Adrenal gland (tissue), 12 donors: ENCODE data around the gene CLSTN1. TPM values are rescaled to one million over a fixed set of nuclear protein-coding genes. Genes with fewer than 3 reads are reported as not detected.

ENCODE experiments used
- DNase-seq, 7 donors: peaks; one replicate each; pipeline ENCODE4 v3.0.0-alpha.2; 2019 to 2020
- H3K27ac ChIP-seq, 5 donors: fragments of 200-600 bp; sonication (generic) in 4 of 5; 1 replicate in 3 of 5; 2 replicates in 2 of 5; pipeline versions ENCODE4 v1.5.1 to v1.8.0; 2016 to 2020; ENCODE audit warnings: mild to moderate bottlenecking in 1 of 5
- H3K27me3 ChIP-seq: fragments of 200-600 bp; 2 replicates; pipeline ENCODE4 v1.8.0; 2021
- H3K36me3 ChIP-seq, 2 donors: fragments of 200-600 bp; replicated peaks in 1 of 2; 1 replicate in 1 of 2; 2 replicates in 1 of 2; pipeline versions ENCODE4 v1.5.1 to v1.8.0; 2018 to 2022
- H3K4me1 ChIP-seq, 2 donors: fragments of 200-600 bp; replicated peaks in 1 of 2; 1 replicate in 1 of 2; 2 replicates in 1 of 2; pipeline versions ENCODE4 v1.5.1 to v1.8.0; 2018 to 2021
- H3K4me3 ChIP-seq, 4 donors: fragments of 200-600 bp; sonication (generic) in 3 of 4; one replicate each; pipeline ENCODE4 v1.5.1; 2016 to 2018
- H3K9me3 ChIP-seq, 3 donors: fragments of 200-600 bp; sonication (generic) in 1 of 3; replicated peaks in 1 of 3; 1 replicate in 2 of 3; 2 replicates in 1 of 3; pipeline versions ENCODE4 v1.5.1 to v1.8.0; 2016 to 2021
- POLR2A ChIP-seq, 2 donors: fragments of 450-650 bp; IDR thresholded peaks; one replicate each; pipeline ENCODE4 v1.6.1; 2017; ENCODE audit warnings: antibody characterized with exemption in 2 of 2, mild to moderate bottlenecking in 2 of 2, moderate library complexity in 1 of 2
- WGBS, 4 donors: extraction: QIAGEN DNeasy Blood & Tissue Kit in 2 of 4; methylation state at CpG; one replicate each; pipeline versions ENCODE4 v1.1.5 to v1.1.7; 2013 to 2017; 5-methylcytosine and 5-hydroxymethylcytosine counted together
- intact Hi-C, 2 donors: fragments of 100-400 bp; cut with DNase I; formaldehyde crosslinking; loops; one replicate each; pipeline versions ENCODE4 v1.14.1 to v1.15.0; 2022 to 2023
- polyA plus RNA-seq, 3 donors: library from polyadenylated mRNA; stranded (reverse); fragments of 200-250 nt in 2 of 3; fragments of 350-450 nt in 1 of 3; fragmentation: Illumina TruSeq in 1 of 3; extraction: RNeasy Lipid Tissue Mini Kit (QIAGEN cat#74804) in 1 of 3; gene quantifications; one replicate each; pipeline ENCODE4 v1.2.3, GENCODE V29; 2013 to 2014
- total RNA-seq, 9 donors: library from RNA; depleted of rRNA in 4 of 9; stranded (reverse); fragments of >200 nt in 4 of 9; fragments of 120-200 nt in 1 of 9; fragmentation: NEBNext Ultra II Directional in 1 of 9; extraction: Animal tissue kit (Norgen Biotek cat#: 25700) in 1 of 9; gene quantifications; one replicate each; pipeline versions ENCODE4 v1.1.0 to v1.2.4, GENCODE V29; 2013 to 2023
- TF ChIP-seq, protein P1 (sequence below), 6 experiments: fragments of 450-650 bp in 4 of 6; fragments of 200-600 bp in 2 of 6; sonication (generic) in 1 of 6; IDR thresholded peaks; 1 replicate in 5 of 6; 2 replicates in 1 of 6; pipeline versions ENCODE4 v1.5.1 to v1.8.0; 2016 to 2021; ENCODE audit warnings: antibody characterized with exemption in 6 of 6, mild to moderate bottlenecking in 2 of 6, moderate library complexity in 1 of 6
- donor health status: healthy with polysubstance abuse.
- donor health status: Bipolar disorder and iron deficiency.
- donor health status: DM: yes; HTN: yes; CAD: no.
- donor health status: DM: no; HTN: no; CAD: no.
- donor health status: DM: no; HTN: no; CAD: no.
- donor health status: DM: yes; HTN: yes; CAD: no.

Gene CLSTN1
- total and polyA plus RNA-seq, 12 donors: 48.8 to 106 (median 77.9) TPM

DNA sequence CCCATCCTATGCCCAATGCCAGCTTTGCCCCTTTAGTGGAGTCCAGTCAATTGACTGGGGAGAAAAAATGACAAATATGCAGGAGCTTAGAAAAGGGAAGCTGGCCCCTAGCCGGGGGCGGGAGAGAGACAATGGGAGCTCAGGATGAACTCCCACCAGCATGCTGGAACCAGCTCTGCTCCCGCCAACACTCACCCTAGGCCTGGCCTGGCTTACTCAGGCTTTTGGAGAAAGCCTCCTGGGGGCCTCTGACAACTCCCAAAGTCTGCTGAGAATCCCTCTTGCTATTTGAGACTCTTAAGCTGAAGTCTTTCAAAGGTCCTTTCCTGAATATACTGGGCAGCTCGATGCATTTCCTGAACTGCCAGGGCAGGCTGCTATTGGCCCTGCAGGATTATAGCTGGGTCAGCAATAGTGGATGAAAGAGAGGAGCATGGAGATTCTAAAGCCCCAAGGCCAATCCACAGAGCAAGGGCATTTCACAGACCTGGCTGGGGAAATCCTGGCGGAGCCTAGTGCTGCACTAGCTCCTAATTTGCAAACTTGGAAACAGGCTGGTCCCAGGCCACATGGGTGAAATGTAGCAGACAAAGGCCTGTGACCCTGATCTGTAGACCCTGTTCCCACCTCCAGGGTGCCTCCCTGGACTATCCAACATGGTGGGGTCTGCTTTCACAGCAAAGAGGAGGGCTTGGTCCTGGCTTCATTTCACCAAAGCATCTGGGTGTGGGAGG lies 35.7 kb upstream of the CLSTN1 start:
- H3K27ac ChIP-seq: peak overlapping the region in 1 of 5 donors; percentile 40
- no peaks in the 10 kb centered on the region for H3K27me3 ChIP-seq
- no peak overlapping the region for H3K4me3 ChIP-seq
- H3K4me1 ChIP-seq: peaks cover 0 to 11% of the 10 kb centered on the region in 2 donors
- DNase-seq: peak in 2 of 7 donors; percentile 21 to 40
- H3K9me3 ChIP-seq: no peaks in the 10 kb centered on the region
- intact Hi-C loops: loop anchor here in 1 of 2 donors (10.0 kb wide), 1 partner anchor 135 kb away; no protein-coding TSS in a partner anchor
- 54 to 88% (median 59%) methylated on average over 3 to 5 of the region's 5 CpGs for WGBS, 4 donors
- no peaks in the 10 kb centered on the region for H3K36me3 ChIP-seq
- TF ChIP-seq, protein P1, sequence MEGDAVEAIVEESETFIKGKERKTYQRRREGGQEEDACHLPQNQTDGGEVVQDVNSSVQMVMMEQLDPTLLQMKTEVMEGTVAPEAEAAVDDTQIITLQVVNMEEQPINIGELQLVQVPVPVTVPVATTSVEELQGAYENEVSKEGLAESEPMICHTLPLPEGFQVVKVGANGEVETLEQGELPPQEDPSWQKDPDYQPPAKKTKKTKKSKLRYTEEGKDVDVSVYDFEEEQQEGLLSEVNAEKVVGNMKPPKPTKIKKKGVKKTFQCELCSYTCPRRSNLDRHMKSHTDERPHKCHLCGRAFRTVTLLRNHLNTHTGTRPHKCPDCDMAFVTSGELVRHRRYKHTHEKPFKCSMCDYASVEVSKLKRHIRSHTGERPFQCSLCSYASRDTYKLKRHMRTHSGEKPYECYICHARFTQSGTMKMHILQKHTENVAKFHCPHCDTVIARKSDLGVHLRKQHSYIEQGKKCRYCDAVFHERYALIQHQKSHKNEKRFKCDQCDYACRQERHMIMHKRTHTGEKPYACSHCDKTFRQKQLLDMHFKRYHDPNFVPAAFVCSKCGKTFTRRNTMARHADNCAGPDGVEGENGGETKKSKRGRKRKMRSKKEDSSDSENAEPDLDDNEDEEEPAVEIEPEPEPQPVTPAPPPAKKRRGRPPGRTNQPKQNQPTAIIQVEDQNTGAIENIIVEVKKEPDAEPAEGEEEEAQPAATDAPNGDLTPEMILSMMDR (IDR thresholded peaks at IDR 0.05): no peak
- TF ChIP-seq POLR2A (IDR thresholded peaks at IDR 0.05): no peak

GRCh38 chr1:9858293-9859035 lies 34.7 kb upstream of the CLSTN1 start:
- WGBS, 4 donors: 95 to 98% (median 97%) methylated on average over 6 of the region's 6 CpGs

GRCh38 chr1:9855186-9855585 lies 31.4 kb upstream of the CLSTN1 start:
- Histone ChIP-seq H3K36me3 (no peaks in the 10 kb centered on the region), H3K9me3 (no peaks in the 10 kb centered on the region), H3K27ac (no peak overlapping the region), H3K4me3 (no peak overlapping the region), H3K27me3 (no peaks in the 10 kb centered on the region), H3K4me1 (peaks cover 0 to 11% of the 10 kb centered on the region in 2 donors)
- intact Hi-C loops: no loop called here
- WGBS, 4 donors: 56 to 78% (median 77%) methylated on average over 1 of the region's 1 CpG
- DNase-seq: no peak
- TF ChIP-seq, protein P1 (IDR thresholded peaks at IDR 0.05): no peak

More at GRCh38 chr1:9858293-9859035, 34.7 kb upstream of the CLSTN1 start:
- intact Hi-C loops: no loop called here
- no peak for DNase-seq
- H3K4me3 ChIP-seq: no peak overlapping the region
- no peaks in the 10 kb centered on the region for H3K27me3 ChIP-seq
- no peak for TF ChIP-seq POLR2A (IDR thresholded peaks at IDR 0.05)
- TF ChIP-seq, protein P1 (IDR thresholded peaks at IDR 0.05): no peak
- no peaks in the 10 kb centered on the region for H3K9me3 ChIP-seq
- H3K4me1 ChIP-seq: peaks cover 0 to 11% of the 10 kb centered on the region in 2 donors
- no peak overlapping the region for H3K27ac ChIP-seq
- H3K36me3 ChIP-seq: no peaks in the 10 kb centered on the region

DNA sequence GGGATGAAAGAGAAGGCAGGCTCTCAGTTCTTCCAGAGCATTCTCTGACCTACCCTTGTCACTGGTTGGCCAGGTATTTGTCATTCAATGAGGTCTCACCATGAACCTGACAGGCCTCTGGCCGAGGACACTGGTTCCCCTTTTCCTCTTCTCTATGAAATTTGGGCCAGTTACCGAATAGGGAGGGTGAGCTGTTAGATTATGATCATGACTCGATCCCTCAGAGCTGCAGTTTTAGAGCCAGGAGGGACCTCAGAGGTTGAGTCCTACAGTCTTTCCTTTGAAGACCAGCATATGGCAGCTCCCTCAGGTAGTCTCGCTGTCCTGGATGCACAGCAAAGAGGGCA lies 29.5 kb upstream of the CLSTN1 start:
- DNase-seq: no peak
- Histone ChIP-seq H3K4me3 (no peak overlapping the region), H3K36me3 (no peaks in the 10 kb centered on the region), H3K27ac (peak overlapping the region in 1 of 5 donors; percentile 84), H3K9me3 (no peaks in the 10 kb centered on the region), H3K4me1 (peaks cover 1 to 7% of the 10 kb centered on the region in 2 donors), H3K27me3 (no peaks in the 10 kb centered on the region)
- 82 to 100% (median 95%) methylated on average over 3 to 4 of the region's 4 CpGs for WGBS, 4 donors
- no peak for TF ChIP-seq POLR2A (IDR thresholded peaks at IDR 0.05)
- TF ChIP-seq, protein P1 (IDR thresholded peaks at IDR 0.05): no peak
- intact Hi-C loops: no loop called here
